Measurements from ENCODE around the gene MRPS2. TPM values are rescaled to one million over a fixed set of nuclear protein-coding genes. Genes with fewer than 3 reads are reported as not detected.

Gene MRPS2
- total and polyA plus RNA-seq, 2 experiments from 2014 or later, result 83.2 to 116 TPM

DNA sequence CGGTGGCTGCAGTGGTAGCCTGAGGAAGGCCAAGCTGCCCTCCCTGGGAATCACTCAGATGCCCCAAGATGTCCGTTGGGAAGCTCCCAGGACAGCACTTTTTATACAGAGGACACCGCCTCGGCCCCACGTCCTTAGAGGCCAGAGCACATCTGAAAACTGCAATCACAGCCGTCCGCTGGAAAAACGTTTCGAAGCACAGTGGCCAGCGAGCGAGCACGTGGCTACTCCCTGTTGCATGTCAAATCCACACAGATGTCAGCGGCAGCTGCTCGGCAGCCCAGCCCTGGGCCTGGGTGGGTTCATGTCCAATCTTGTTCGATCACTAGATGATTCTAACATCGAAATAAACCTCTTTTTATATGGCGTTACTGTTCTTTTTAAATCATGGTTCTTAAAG lies 12.0 kb upstream of the MRPS2 start (continued):
- TF ChIP-seq, protein P1, sequence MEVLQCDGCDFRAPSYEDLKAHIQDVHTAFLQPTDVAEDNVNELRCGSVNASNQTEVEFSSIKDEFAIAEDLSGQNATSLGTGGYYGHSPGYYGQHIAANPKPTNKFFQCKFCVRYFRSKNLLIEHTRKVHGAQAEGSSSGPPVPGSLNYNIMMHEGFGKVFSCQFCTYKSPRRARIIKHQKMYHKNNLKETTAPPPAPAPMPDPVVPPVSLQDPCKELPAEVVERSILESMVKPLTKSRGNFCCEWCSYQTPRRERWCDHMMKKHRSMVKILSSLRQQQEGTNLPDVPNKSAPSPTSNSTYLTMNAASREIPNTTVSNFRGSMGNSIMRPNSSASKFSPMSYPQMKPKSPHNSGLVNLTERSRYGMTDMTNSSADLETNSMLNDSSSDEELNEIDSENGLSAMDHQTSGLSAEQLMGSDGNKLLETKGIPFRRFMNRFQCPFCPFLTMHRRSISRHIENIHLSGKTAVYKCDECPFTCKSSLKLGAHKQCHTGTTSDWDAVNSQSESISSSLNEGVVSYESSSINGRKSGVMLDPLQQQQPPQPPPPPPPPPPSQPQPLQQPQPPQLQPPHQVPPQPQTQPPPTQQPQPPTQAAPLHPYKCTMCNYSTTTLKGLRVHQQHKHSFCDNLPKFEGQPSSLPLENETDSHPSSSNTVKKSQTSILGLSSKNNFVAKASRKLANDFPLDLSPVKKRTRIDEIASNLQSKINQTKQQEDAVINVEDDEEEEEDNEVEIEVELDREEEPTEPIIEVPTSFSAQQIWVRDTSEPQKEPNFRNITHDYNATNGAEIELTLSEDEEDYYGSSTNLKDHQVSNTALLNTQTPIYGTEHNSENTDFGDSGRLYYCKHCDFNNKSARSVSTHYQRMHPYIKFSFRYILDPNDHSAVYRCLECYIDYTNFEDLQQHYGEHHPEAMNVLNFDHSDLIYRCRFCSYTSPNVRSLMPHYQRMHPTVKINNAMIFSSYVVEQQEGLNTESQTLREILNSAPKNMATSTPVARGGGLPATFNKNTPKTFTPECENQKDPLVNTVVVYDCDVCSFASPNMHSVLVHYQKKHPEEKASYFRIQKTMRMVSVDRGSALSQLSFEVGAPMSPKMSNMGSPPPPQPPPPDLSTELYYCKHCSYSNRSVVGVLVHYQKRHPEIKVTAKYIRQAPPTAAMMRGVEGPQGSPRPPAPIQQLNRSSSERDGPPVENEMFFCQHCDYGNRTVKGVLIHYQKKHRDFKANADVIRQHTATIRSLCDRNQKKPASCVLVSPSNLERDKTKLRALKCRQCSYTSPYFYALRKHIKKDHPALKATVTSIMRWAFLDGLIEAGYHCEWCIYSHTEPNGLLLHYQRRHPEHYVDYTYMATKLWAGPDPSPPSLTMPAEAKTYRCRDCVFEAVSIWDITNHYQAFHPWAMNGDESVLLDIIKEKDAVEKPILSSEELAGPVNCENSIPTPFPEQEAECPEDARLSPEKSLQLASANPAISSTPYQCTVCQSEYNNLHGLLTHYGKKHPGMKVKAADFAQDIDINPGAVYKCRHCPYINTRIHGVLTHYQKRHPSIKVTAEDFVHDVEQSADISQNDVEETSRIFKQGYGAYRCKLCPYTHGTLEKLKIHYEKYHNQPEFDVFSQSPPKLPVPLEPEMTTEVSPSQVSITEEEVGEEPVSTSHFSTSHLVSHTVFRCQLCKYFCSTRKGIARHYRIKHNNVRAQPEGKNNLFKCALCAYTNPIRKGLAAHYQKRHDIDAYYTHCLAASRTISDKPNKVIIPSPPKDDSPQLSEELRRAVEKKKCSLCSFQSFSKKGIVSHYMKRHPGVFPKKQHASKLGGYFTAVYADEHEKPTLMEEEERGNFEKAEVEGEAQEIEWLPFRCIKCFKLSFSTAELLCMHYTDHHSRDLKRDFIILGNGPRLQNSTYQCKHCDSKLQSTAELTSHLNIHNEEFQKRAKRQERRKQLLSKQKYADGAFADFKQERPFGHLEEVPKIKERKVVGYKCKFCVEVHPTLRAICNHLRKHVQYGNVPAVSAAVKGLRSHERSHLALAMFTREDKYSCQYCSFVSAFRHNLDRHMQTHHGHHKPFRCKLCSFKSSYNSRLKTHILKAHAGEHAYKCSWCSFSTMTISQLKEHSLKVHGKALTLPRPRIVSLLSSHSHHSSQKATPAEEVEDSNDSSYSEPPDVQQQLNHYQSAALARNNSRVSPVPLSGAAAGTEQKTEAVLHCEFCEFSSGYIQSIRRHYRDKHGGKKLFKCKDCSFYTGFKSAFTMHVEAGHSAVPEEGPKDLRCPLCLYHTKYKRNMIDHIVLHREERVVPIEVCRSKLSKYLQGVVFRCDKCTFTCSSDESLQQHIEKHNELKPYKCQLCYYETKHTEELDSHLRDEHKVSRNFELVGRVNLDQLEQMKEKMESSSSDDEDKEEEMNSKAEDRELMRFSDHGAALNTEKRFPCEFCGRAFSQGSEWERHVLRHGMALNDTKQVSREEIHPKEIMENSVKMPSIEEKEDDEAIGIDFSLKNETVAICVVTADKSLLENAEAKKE (CRISPR knock-in tag; IDR thresholded peaks at IDR 0.05), result no peak
- TF ChIP-seq ZNF331 (CRISPR knock-in tag; IDR thresholded peaks at IDR 0.05; ENCODE audit: low read depth), result no peak
- TF ChIP-seq POLR2AphosphoS5 (IDR thresholded peaks at IDR 0.05; ENCODE audit: low read depth), result no peak
- no peak for TF ChIP-seq EZH2 (IDR thresholded peaks at IDR 0.05; ENCODE audit: low read depth, unreplicated experiment)
- TF ChIP-seq REST (IDR thresholded peaks at IDR 0.05; ENCODE audit: unreplicated experiment), result no peak
- TF ChIP-seq CTCF (conservative IDR thresholded peaks at IDR 0.05; ENCODE audit: low read depth in 2 of 2), result no peak
- no peak for TF ChIP-seq STAT1 (IDR thresholded peaks at IDR 0.05; ENCODE audit: unreplicated experiment)
- no peak for TF ChIP-seq NANOG (IDR thresholded peaks at IDR 0.05; ENCODE audit: borderline replicate concordance)
